ENCODE data around the gene ATG2A. TPM values are rescaled to one million over a fixed set of nuclear protein-coding genes. Genes with fewer than 3 reads are reported as not detected.
A peak's percentile ranks its signal among the peaks of the same experiment; 100 is the strongest.

ATG2A gene
- total RNA-seq, 1 experiment from 2014 or later, result 28.8 TPM

GRCh38 chr11:64864135-64864472 is 52.9 kb downstream of the ATG2A start:
- CTCF ChIA-PET, result interaction anchor here (1.6 to 1.7 kb wide), 2 partner anchors 11 to 12 kb away, joined by 7 to 8 read pairs; no protein-coding TSS in a partner anchor
- intact Hi-C loops (cut with micrococcal nuclease; ENCODE audit: unreplicated experiment), result no loop called here
- in situ Hi-C loops (cut with HindIII; ENCODE audit: low pct_unique_long_range_greater_than_20kb, low sequenced_read_pairs), result no loop called here
- Histone ChIP-seq H3K36me3 (ENCODE audit: control insufficient read depth, insufficient read depth, low read length) (no peaks in the 10 kb centered on the region), H3K4me3 (ENCODE audit: low read depth in 2 of 2, low read length in 2 of 2) (peak overlapping the region in 1 of 2 experiments; percentile 13; a peak in 1 of 4 replicates), H3K9me3 (ENCODE audit: control insufficient read depth, insufficient read depth, low read depth, low read length) (no peaks in the 10 kb centered on the region), H3K4me1 (ENCODE audit: control insufficient read depth, insufficient read depth, low read length) (peaks cover 63% of the 10 kb centered on the region), H3K27ac (ENCODE audit: low read length) (peak overlapping the region; percentile 85), H3K27me3 (ENCODE audit: control insufficient read depth, insufficient read depth, low read length) (no peaks in the 10 kb centered on the region)
- no TSS peak for BruUV-seq (replicated peaks)
- POLR2A ChIA-PET, result interaction anchor here (1.3 kb wide), 1 partner anchor 30 kb away, joined by 3 read pairs; no protein-coding TSS in a partner anchor
- DNase-seq (ENCODE audit: low read depth, low spot score), result no peak
- TF ChIP-seq SIN3A (IDR thresholded peaks at IDR 0.05; ENCODE audit: borderline replicate concordance, insufficient read depth, low read depth, low read length), result no peak
- TF ChIP-seq CTCF (IDR thresholded peaks at IDR 0.05), result no peak
- TF ChIP-seq REST (IDR thresholded peaks at IDR 0.05; ENCODE audit: insufficient read depth in 1 of 2, low read depth in 2 of 2, low read length in 1 of 2), result no peak; a peak in 1 of 4 replicates
- peak; percentile 22 for ATAC-seq

- DNase-seq (ENCODE audit: low read depth, low spot score), result no peak
- Histone ChIP-seq H3K9me3 (ENCODE audit: control insufficient read depth, insufficient read depth, low read depth, low read length) (no peaks in the 10 kb centered on the region), H3K4me1 (ENCODE audit: control insufficient read depth, insufficient read depth, low read length) (peaks cover 63% of the 10 kb centered on the region), H3K27ac (ENCODE audit: low read length) (peak overlapping the region; percentile 85), H3K27me3 (ENCODE audit: control insufficient read depth, insufficient read depth, low read length) (no peaks in the 10 kb centered on the region), H3K36me3 (ENCODE audit: control insufficient read depth, insufficient read depth, low read length) (no peaks in the 10 kb centered on the region), H3K4me3 (ENCODE audit: low read depth in 2 of 2, low read length in 2 of 2) (peak overlapping the region in 1 of 2 experiments; percentile 13; a peak in 1 of 4 replicates)
- in situ Hi-C loops (cut with HindIII; ENCODE audit: low pct_unique_long_range_greater_than_20kb, low sequenced_read_pairs) (no loop called here), intact Hi-C loops (cut with micrococcal nuclease; ENCODE audit: unreplicated experiment) (no loop called here)
- POLR2A ChIA-PET, result interaction anchor here (1.3 kb wide), 1 partner anchor 31 kb away, joined by 3 read pairs; no protein-coding TSS in a partner anchor
- CTCF ChIA-PET, result interaction anchor here (0.6 to 1.7 kb wide), 2 partner anchors 10 to 12 kb away, joined by 8 read pairs; no protein-coding TSS in a partner anchor
- no peak for ATAC-seq
- TF ChIP-seq SIN3A (IDR thresholded peaks at IDR 0.05; ENCODE audit: borderline replicate concordance, insufficient read depth, low read depth, low read length), result no peak
- TF ChIP-seq POLR2AphosphoS5 (IDR thresholded peaks at IDR 0.05; ENCODE audit: low read depth, low read length), result no peak
- no peak for TF ChIP-seq REST (IDR thresholded peaks at IDR 0.05; ENCODE audit: insufficient read depth in 1 of 2, low read depth in 2 of 2, low read length in 1 of 2)
- no peak for TF ChIP-seq TCF7L2 (IDR thresholded peaks at IDR 0.05; ENCODE audit: low read depth, low read length)
- no peak for TF ChIP-seq CTCF (IDR thresholded peaks at IDR 0.05)
- no TSS peak for BruUV-seq (replicated peaks)
These were observed 53.5 kb downstream of the ATG2A start for GRCh38 chr11:64863391-64864060.

Data from Panc1 (cell line).